Natural killer cell (primary cell): ENCODE data around the gene RICTOR. TPM values are rescaled to one million over a fixed set of nuclear protein-coding genes. Genes with fewer than 3 reads are reported as not detected.
"Not testable (repeated sequence)": the region's sequence is repeated elsewhere in the genome, so short reads cannot be mapped to it uniquely, and the experiment has no call there.

ENCODE experiments used
- ATAC-seq, 3 donors: fragments of 150-1000 bp in 2 of 3; fragments of 200-7000 bp in 1 of 3; cut with Tn5 transposase; 1 replicate in 1 of 3; 2 replicates in 2 of 3; pipeline ENCODE4 v1.10.0; 2021; ENCODE audit warnings: mild to moderate bottlenecking in 2 of 3, moderate library complexity in 2 of 3
- DNase-seq, 2 donors: peaks; one replicate each; pipeline versions ENCODE4 v3.0.0 to v3.0.0-alpha.2; 2013 to 2021; ENCODE audit warnings: mixed read lengths in 1 of 2
- H3K27ac ChIP-seq: one replicate; pipeline ENCODE4 v1.5.1; 2013; ENCODE audit warnings: mild to moderate bottlenecking, low read length
- H3K27me3 ChIP-seq: one replicate; pipeline ENCODE4 v1.6.1; 2013; ENCODE audit warnings: low read length; ENCODE audit not compliant: control insufficient read depth, insufficient read depth
- H3K36me3 ChIP-seq: one replicate; pipeline ENCODE4 v1.6.1; 2013; ENCODE audit warnings: low read length; ENCODE audit not compliant: control insufficient read depth, insufficient read depth
- H3K4me1 ChIP-seq: one replicate; pipeline ENCODE4 v1.6.1; 2013; ENCODE audit warnings: low read length; ENCODE audit not compliant: control insufficient read depth, insufficient read depth
- H3K4me3 ChIP-seq: one replicate; pipeline ENCODE4 v1.5.1; 2013; ENCODE audit warnings: low read length
- H3K9me3 ChIP-seq: one replicate; pipeline ENCODE4 v1.6.1; 2013; ENCODE audit warnings: low read length; ENCODE audit not compliant: control insufficient read depth, insufficient read depth
- H3K27ac Mint-ChIP-seq, 2 donors: one replicate each; pipeline ENCODE4 v1.8.0; 2022; ENCODE audit warnings: mild to moderate bottlenecking in 2 of 2, mixed read lengths in 2 of 2, moderate library complexity in 1 of 2
- H3K27me3 Mint-ChIP-seq, 2 donors: one replicate each; pipeline ENCODE4 v1.8.0; 2022; ENCODE audit warnings: low read depth in 2 of 2, mixed read lengths in 2 of 2
- H3K36me3 Mint-ChIP-seq: one replicate; pipeline ENCODE4 v1.8.0; 2022; ENCODE audit warnings: mixed read lengths
- H3K4me1 Mint-ChIP-seq, 2 donors: one replicate each; pipeline ENCODE4 v1.8.0; 2022; ENCODE audit warnings: mixed read lengths in 2 of 2
- H3K4me3 Mint-ChIP-seq: one replicate; pipeline ENCODE4 v1.8.0; 2022; ENCODE audit warnings: mild to moderate bottlenecking, moderate library complexity, mixed read lengths
- H3K9me3 Mint-ChIP-seq, 2 donors: one replicate each; pipeline ENCODE4 v1.8.0; 2022; ENCODE audit warnings: mixed read lengths in 2 of 2
- CTCF ChIP-seq: fragments of 200-600 bp; IDR thresholded peaks from one replicate; pipeline ENCODE4 v1.8.0; 2022; ENCODE audit warnings: antibody characterized with exemption
- WGBS: methylation state at CpG from one replicate; pipeline ENCODE4 v1.1.7; 2013; ENCODE audit warnings: missing lambda C conversion rate; ENCODE audit not compliant: insufficient coverage; 5-methylcytosine and 5-hydroxymethylcytosine counted together
- intact Hi-C: fragments of 100-400 bp; cut with micrococcal nuclease; formaldehyde crosslinking; loops from one replicate; pipeline ENCODE4 v1.14.2; 2022
- total RNA-seq, 4 donors: library from RNA; stranded (reverse); fragments of 120-200 nt in 1 of 4; gene quantifications; one replicate each; pipeline versions ENCODE4 v1.2.3 to v1.2.4, GENCODE V29; 2013 to 2022

Gene RICTOR
- total RNA-seq, 3 donors from 2014 or later (not counting 1 experiment from before 2014, with no cell fraction given), result 103 to 105 (median 103) TPM

- peaks cover 2 to 3% of the 10 kb centered on the region in 2 donors for H3K9me3 Mint-ChIP-seq
- no peaks in the 10 kb centered on the region for H3K27me3 Mint-ChIP-seq
- Histone ChIP-seq H3K9me3 (peaks cover 4% of the 10 kb centered on the region), H3K36me3 (peaks cover 47% of the 10 kb centered on the region), H3K27ac (no peak overlapping the region), H3K4me1 (no peaks in the 10 kb centered on the region), H3K4me3 (no peak overlapping the region), H3K27me3 (no peaks in the 10 kb centered on the region)
- DNase-seq (no peak), ATAC-seq (peak in 2 of 3 donors; percentile 24 to 26)
- peaks cover 15% of the 10 kb centered on the region for H3K36me3 Mint-ChIP-seq
- H3K4me1 Mint-ChIP-seq, result peaks cover 52 to 66% of the 10 kb centered on the region in 2 donors
- 74% methylated on average over 4 of the region's 4 CpGs for WGBS
- intact Hi-C loops, result no loop called here
- TF ChIP-seq CTCF, result no peak
- peak overlapping the region; percentile 67 to 69 for H3K27ac Mint-ChIP-seq
- H3K4me3 Mint-ChIP-seq, result peak overlapping the region; percentile 29
Measured at GRCh38 chr5:39015743-39016586, 58.2 kb downstream of the RICTOR start.

- ATAC-seq, result no peak
Measured at GRCh38 chr5:39014561-39014960, 59.6 kb downstream of the RICTOR start.

GRCh38 chr5:39013938-39014337, 60.3 kb downstream of the RICTOR start:
- no peaks in the 10 kb centered on the region for H3K27me3 ChIP-seq
- no peak overlapping the region for H3K4me3 ChIP-seq
- Mint-ChIP-seq H3K36me3 (peaks cover 15% of the 10 kb centered on the region), H3K4me3 (no peak overlapping the region), H3K4me1 (peaks cover 48 to 63% of the 10 kb centered on the region in 2 donors), H3K9me3 (peaks cover 2 to 3% of the 10 kb centered on the region in 2 donors), H3K27me3 (no peaks in the 10 kb centered on the region), H3K27ac (no peak overlapping the region)
- no CpG with 5 or more reads among the region's 2 CpGs for WGBS
- peaks cover 6% of the 10 kb centered on the region for H3K9me3 ChIP-seq
- H3K4me1 ChIP-seq, result no peaks in the 10 kb centered on the region
- H3K36me3 ChIP-seq, result peaks cover 29% of the 10 kb centered on the region
- ATAC-seq (no peak), DNase-seq (no peak)
- intact Hi-C loops, result no loop called here
- no peak for TF ChIP-seq CTCF
- no peak overlapping the region for H3K27ac ChIP-seq

More at GRCh38 chr5:39014561-39014960, 59.6 kb downstream of the RICTOR start:
- Histone ChIP-seq H3K36me3 (peaks cover 34% of the 10 kb centered on the region), H3K27ac (no peak overlapping the region), H3K4me3 (no peak overlapping the region), H3K27me3 (no peaks in the 10 kb centered on the region), H3K9me3 (peaks cover 6% of the 10 kb centered on the region), H3K4me1 (no peaks in the 10 kb centered on the region)
- H3K4me1 Mint-ChIP-seq, result peaks cover 54 to 69% of the 10 kb centered on the region in 2 donors
- no peak overlapping the region for H3K4me3 Mint-ChIP-seq
- no peak overlapping the region for H3K27ac Mint-ChIP-seq
- TF ChIP-seq CTCF, result no peak
- intact Hi-C loops, result no loop called here
- peaks cover 2 to 3% of the 10 kb centered on the region in 2 donors for H3K9me3 Mint-ChIP-seq
- no peak for DNase-seq
- H3K27me3 Mint-ChIP-seq, result no peaks in the 10 kb centered on the region
- H3K36me3 Mint-ChIP-seq, result peaks cover 17% of the 10 kb centered on the region
- WGBS, result no CpG with 5 or more reads among the region's 2 CpGs

- H3K27me3 Mint-ChIP-seq, H3K27ac Mint-ChIP-seq, H3K4me3 ChIP-seq, H3K27ac ChIP-seq, DNase-seq, H3K9me3 ChIP-seq, H3K4me1 ChIP-seq, ATAC-seq, H3K9me3 Mint-ChIP-seq, intact Hi-C loops, H3K4me3 Mint-ChIP-seq, H3K27me3 ChIP-seq: not testable (repeated sequence)
- 100% methylated on average over 2 of the region's 2 CpGs for WGBS
- peaks cover 18% of the 10 kb centered on the region for H3K36me3 ChIP-seq
- peaks cover 30 to 39% of the 10 kb centered on the region in 2 donors for H3K4me1 Mint-ChIP-seq
- H3K36me3 Mint-ChIP-seq, result peaks cover 15% of the 10 kb centered on the region
Measured at GRCh38 chr5:39010958-39011357, 63.2 kb downstream of the RICTOR start.
